C4-2B (cell line): Measurements from ENCODE around the gene SH2D1A.

ENCODE experiments used
- H3K27ac ChIP-seq: fragments of 450-650 bp; 2 replicates; pipeline ENCODE4 v1.5.1; 2017
- CTCF ChIP-seq: fragments of 450-650 bp; conservative IDR thresholded peaks from 2 replicates; pipeline ENCODE4 v1.5.1; 2017; ENCODE audit warnings: mild to moderate bottlenecking
- ZFX ChIP-seq: fragments of 450-650 bp; IDR thresholded peaks from 2 replicates; pipeline ENCODE4 v1.6.1; 2017

Gene SH2D1A

GRCh38 chrX:124343016-124343415 lies 3.3 kb upstream of the SH2D1A start:
- H3K27ac ChIP-seq: no peak overlapping the region
- TF ChIP-seq ZFX (no peak), CTCF (no peak)

GRCh38 chrX:124344246-124344645 lies 2.1 kb upstream of the SH2D1A start:
- TF ChIP-seq CTCF: no peak
- TF ChIP-seq ZFX: no peak
- no peak overlapping the region for H3K27ac ChIP-seq

GRCh38 chrX:124346877-124347241 lies 496 bp downstream of the SH2D1A start:
- no peak overlapping the region for H3K27ac ChIP-seq
- TF ChIP-seq ZFX (no peak), CTCF (no peak)

- TF ChIP-seq ZFX (no peak), CTCF (no peak)
- H3K27ac ChIP-seq: no peak overlapping the region
Measured at GRCh38 chrX:124347242-124347641, 879 bp downstream of the SH2D1A start.

GRCh38 chrX:124348182-124348581 lies 1.8 kb downstream of the SH2D1A start:
- no peak overlapping the region for H3K27ac ChIP-seq
- TF ChIP-seq CTCF (no peak), ZFX (no peak)

GRCh38 chrX:124348885-124349453 lies 2.6 kb downstream of the SH2D1A start:
- H3K27ac ChIP-seq: no peak overlapping the region
- no peak for TF ChIP-seq CTCF
- no peak for TF ChIP-seq ZFX

GRCh38 chrX:124354648-124355047 lies 8.3 kb downstream of the SH2D1A start:
- TF ChIP-seq ZFX (no peak), CTCF (no peak)
- no peak overlapping the region for H3K27ac ChIP-seq
